GM20000 (cell line): ENCODE measurements around the gene LIPE.

Source experiments
- DNase-seq: peaks from one replicate; pipeline ENCODE4 v3.0.0; 2012; ENCODE audit warnings: low spot score
- TF ChIP-seq, protein P1 (sequence below): IDR thresholded peaks from 2 replicates; pipeline ENCODE4 v1.5.1; 2012; ENCODE audit warnings: mild to moderate bottlenecking, control low read depth; ENCODE audit errors: extremely low read depth, missing control alignments

LIPE gene

DNA sequence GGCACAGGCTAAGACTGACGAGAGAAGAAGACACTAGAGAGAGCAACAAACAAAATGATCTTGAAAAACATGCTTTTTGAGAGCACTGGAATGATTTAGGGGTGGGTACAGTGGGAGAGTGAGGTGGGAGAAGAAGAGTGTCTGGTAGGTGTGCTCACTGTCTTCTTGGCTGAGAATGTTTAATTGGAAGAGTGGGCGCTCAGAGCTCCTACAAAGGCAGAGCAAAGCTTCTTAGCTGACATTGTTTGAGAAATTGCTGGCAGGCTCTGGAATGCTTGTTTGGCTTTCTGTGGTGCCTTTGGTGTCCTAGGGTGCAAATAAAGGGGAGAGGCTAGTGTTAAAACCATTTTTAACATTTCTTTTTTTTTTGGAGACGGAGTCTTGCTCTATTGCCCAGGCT is 1.5 kb upstream of the LIPE start:
- TF ChIP-seq, protein P1, sequence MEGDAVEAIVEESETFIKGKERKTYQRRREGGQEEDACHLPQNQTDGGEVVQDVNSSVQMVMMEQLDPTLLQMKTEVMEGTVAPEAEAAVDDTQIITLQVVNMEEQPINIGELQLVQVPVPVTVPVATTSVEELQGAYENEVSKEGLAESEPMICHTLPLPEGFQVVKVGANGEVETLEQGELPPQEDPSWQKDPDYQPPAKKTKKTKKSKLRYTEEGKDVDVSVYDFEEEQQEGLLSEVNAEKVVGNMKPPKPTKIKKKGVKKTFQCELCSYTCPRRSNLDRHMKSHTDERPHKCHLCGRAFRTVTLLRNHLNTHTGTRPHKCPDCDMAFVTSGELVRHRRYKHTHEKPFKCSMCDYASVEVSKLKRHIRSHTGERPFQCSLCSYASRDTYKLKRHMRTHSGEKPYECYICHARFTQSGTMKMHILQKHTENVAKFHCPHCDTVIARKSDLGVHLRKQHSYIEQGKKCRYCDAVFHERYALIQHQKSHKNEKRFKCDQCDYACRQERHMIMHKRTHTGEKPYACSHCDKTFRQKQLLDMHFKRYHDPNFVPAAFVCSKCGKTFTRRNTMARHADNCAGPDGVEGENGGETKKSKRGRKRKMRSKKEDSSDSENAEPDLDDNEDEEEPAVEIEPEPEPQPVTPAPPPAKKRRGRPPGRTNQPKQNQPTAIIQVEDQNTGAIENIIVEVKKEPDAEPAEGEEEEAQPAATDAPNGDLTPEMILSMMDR = no peak
- no peak for DNase-seq

DNA sequence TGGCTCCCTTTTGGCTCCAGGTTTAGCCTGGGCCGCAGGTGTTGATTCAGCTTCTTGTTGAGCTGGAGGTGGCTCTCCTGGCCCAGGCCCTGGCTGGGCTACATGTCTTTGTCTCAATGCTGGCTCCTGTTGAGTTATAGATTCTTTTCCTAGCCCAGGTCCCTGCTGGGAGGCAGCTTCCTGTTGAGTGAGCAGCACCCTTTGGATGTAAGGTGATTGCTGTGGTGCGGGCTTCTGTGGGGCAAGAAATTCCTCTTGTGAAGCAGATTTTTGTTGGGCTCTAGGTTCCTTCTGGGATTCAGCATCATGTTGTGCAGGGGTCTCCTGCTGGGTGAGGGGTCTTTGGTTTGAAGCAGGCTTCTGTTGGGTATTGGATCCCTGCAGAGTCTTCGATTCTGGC is 545 bp downstream of the LIPE start:
- TF ChIP-seq, protein P1 = no peak

DNA sequence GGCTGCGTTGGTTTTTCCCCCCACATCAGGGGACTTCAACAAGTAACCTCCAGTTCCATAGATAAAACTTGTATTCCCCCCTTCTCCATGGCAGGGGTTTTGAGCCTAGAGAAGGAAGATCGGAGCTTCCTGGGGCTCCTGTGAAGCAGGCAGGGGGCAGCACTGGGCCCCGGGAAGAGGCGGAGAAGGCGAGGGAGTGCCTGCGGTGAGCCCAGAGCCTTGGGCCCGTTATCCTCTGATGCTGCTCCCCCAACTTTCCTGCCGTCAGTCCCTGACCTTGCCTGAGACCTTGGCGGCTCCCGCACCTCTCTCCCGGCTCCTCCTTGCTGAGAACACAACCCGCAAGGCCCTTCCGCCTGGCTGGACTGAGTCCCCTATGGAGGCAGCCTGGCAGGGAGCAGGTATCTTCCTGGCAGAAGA is 2.5 kb downstream of the LIPE start:
- no peak for DNase-seq
- TF ChIP-seq, protein P1 = no peak

More for the DNA sequence above, 545 bp downstream of the LIPE start:
- no peak for DNase-seq

DNA sequence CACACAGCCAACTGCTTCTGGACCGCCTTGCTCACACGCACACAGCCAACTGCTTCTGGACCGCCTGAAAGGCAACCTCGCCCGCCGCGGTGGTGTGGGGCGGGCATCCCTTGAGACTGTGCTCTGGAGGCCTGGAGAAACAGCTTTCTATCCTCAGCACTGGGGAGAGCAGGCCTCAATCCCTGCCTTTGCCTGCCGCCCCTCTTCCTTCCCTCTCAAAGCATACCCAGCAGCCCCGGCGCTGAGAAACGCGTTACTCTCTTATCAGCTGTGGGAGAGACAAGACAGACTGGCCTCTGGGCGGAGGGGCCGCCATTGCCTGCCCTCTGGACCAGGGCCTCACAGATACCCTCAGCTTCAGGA is 2.9 kb downstream of the LIPE start:
- TF ChIP-seq, protein P1 = no peak
- no peak for DNase-seq

DNA sequence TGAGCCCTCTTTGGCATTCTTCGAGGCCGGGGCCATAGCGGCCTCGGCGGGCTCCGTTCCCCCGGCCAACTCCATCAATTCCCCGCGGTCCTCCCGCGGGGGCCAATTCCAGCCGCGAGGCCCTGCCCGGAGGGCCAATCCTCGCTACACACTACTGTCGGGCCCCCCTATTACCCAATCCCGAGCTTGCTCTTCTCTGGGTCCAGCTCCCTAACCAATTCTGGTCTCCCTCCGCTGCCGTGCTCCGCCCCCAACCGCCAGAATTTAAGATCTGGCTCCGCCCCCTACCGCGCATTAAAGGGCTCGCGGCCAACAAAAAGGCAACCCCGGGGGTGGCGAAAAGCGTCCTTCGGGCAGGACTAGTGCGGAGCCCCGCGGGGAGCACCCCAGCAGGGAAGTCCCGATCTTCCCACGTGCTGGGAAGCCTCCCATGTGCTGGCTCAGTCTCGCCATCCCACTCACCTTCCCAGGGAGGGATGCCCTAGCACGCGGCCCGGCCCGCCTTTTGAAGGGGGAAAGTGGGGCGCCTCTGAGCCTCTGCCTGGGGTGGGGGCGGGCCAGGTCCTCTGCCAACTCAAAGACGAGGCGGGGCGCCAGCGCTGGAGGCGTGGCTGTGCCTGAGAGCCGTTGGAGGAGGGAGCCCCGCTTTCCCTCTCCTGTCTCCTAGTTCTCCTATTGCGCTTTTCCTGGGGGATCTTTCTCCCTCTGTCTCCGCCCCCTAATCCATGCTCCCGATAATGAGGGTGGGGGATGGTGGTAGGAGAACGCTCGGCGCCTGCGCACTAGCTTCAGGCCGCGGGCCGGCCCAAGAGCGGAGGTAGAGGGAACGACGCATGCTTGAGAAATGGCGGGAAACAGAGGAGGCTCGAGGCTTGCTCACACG is 3.5 kb downstream of the LIPE start:
- DNase-seq = peak; percentile 95

DNA sequence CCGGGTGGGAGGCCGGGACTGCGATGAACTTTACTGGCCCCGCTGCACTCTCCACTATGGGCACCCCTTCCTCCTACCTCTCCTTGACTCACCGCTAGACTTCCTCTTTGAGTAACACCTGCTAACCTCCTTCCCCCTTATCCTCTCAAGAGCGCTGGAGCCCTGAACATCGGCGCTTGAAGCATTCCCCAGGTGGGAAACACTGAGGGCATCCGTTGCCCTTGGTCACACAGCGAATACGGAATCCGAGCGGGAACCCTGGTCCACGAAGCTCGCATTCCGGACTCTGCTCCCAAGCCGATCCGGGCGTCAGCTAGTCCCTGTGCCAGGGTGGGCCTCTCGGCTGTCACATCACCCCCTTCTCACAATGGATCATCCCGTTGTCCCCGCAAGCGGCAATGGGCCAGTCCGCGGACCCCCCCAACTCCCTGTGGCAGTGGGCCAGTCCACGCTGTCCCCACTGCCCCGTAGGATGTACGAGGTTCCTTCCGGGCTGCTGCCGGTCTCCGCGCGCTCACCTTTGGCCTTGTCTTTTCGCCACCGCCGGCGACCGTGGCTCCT is 4.2 kb downstream of the LIPE start:
- TF ChIP-seq, protein P1 = no peak
- peak; percentile 61 for DNase-seq

More for the DNA sequence above, 3.5 kb downstream of the LIPE start:
- TF ChIP-seq, protein P1 = no peak

DNA sequence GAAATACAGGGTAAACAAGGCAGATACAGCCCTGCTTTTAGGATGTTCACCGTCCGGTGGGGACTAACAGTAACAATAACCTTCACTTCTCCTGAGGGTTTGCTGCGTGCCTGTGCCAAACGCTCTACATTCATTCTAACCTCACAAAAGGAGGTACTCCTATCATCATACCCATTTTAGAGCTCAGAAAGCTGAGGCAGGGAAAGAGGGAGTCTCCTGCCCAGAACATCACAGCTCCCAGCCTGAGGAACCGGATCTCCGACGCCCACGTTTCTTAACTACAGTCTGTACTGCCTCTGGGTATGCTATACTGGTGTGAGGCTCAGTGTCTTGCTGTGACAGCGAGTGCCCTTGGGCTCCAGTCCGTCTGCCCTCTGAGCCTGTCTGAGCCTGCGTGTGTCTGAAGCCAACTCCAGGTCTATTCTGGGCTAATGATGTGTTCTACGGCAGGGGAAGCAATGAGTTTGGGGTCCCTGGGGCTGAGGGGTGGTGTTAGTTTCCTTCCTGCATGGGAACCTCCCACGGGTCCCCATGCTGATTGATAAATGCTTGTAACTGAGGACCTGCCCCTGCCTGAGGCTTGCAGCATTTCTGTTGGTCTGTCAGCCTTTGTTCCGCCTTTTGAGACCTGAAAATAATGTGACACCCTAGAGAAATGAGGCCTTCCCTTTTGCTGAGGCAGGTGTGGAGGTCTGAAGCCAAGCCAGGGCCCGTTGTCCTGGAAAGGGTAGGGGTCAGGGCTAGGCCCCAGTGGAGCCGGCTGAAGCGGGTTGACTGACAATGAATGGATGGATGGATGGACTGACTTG is 4.9 kb downstream of the LIPE start:
- peak; percentile 46 for DNase-seq
- TF ChIP-seq, protein P1 = no peak
